Dermis blood vessel endothelial cell (primary cell): ENCODE measurements around the gene ATG7. TPM values are rescaled to one million over a fixed set of nuclear protein-coding genes. Genes with fewer than 3 reads are reported as not detected.
"Not testable (repeated sequence)": the region's sequence is repeated elsewhere in the genome, so short reads cannot be mapped to it uniquely, and the experiment has no call there.

Source experiments
- DNase-seq: peaks from one replicate; pipeline ENCODE4 v3.0.0; 2010
- total RNA-seq: library from RNA; depleted of rRNA; stranded (reverse); fragments of >200 nt; gene quantifications from 2 replicates; pipeline ENCODE4 v1.2.3, GENCODE V29; 2014

Gene ATG7
- total RNA-seq, 1 donor from 2014 or later = 102 TPM

DNA sequence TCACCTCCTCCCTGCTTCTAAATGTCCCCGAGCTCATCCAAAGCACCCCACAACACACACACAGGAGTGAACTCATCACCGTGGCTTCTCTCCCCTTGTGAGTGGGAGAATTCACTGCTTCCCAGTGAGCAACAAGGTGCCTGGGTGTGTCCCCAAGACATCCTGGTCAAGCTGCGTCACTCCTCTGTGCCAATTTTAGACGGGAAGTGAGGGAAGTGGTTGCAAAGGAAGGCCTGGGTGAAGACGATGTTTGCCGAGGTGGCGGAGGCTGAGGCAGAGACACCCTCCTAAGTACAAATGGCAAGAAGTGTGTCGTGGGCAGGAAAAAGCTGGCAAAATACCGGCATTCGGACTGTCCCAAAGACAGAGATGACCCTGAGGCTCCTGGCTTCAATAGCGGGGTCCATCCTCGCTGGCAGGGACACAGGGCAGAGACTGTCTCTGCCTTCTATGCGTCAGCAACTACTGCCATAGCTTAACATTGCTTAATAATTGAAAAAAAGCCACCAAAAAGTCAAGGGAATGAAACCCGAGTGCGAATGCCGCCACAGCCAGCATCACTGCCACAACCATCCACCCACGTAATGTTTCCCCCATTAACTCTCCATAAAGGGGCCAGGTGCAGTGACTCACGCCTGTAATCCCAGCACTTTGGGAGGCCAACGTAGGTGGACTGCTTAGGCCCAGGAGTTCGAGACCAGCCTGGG is 298.7 kb downstream of the ATG7 start:
- DNase-seq = peak; percentile 72

DNA sequence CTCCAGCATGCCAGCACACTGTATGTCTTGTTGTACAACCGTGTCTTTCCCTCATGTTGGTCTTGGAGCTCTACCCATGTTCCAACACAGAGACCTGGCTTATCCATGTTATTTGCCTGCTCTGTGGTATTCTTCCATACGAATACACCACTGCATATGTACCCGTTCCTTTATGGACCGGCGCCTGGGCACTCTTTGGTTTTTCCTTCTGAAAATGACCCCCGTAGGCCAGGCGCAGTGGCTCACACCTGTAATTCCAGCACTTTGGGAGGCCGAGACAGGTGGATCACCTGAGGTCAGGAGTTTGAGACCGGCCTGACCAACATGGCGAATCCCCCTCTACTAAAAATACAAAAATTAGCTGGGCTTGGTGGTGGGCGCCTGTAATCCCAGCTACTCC is 300.5 kb downstream of the ATG7 start:
- not testable (repeated sequence) for DNase-seq

DNA sequence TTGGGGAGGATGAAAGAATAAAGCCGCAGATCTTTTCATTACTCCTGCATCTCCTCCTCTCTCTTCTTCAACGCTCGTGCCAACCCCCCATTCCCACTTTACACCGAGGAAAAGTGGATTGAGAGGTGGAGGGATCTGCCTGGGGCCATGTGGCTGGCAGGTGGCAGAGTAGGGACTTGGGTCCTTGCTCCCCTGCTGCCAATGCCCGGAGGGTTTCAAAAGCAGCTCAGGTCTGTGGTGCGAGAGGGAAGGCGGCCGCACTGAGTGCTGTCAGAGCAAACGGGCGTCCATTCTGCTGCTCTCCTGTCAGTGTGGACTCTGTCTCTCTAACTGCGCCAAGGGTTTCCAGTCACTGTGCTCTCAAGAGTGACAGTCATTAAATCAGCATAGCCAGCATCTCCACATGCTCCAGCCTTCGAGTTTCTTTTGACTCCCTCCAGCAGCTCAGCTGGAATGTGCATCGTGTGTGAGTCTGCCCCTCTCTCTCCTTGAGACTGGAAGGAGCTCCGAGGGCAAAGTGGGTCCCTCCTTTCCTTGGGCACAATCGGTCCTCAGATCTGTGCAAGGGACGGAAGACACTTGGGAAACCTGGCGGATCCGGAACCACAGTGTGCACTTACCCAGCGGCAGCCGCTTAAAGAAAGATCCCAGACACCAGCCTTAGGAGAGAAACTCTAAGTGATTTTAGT is 302.9 kb downstream of the ATG7 start:
- DNase-seq = no peak

DNA sequence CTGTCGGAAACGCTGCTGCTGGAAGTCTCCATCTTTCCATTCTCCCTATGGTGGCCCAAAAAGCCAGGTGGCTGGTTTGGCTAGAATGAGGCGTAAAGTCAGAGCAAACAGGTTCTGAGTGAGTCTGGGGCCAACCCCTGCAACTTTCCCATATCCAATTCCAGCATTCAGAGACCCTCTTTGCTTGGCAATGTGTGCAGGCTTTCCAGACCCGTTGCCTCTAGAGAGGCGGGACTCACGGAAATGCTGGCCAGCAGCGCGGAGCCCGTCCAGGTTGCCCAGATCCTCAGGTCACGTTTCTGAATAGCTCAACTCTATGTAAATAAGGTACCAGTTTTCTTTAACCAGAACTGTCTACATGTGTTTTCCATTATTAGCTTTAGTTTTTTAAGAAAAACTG is 303.5 kb downstream of the ATG7 start:
- no peak for DNase-seq

DNA sequence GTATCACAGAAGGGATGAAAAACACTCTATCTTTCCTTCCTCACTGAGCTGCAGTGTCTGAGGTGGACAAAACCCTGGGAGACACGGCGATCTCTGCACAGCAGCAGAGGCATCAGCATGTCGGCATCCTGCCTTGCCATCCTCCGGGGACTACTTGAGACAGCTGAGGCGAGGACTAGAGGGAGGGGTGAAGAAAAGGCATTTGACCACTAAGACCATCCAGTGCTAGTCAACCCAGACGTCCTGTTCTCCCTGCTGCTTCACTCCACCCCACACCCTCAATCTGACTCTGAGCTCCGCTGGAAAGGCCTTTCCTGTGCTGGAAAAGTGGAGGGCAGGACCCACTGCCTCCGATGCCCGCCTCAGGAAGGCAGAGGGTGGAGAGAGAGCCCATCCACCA is 304.3 kb downstream of the ATG7 start:
- no peak for DNase-seq

DNA sequence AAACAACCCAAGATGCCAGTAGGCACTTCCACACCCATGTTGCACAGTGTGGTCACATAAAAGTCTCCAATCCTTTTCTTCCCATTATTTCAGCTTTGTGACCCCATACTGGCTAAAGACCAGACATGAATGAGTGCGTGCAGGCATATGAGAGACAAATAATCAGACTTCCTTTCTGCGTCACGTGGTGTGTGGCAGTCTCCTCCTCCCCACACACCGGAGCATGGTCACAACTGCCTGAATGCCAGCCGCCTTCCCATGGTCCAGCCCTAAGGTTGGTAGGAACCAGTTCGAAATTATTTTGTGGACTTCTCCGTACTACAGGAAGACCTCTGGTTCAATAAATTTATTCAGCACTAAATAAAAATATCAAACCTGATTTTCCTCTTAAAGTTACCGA is 306.0 kb downstream of the ATG7 start:
- no peak for DNase-seq

DNA sequence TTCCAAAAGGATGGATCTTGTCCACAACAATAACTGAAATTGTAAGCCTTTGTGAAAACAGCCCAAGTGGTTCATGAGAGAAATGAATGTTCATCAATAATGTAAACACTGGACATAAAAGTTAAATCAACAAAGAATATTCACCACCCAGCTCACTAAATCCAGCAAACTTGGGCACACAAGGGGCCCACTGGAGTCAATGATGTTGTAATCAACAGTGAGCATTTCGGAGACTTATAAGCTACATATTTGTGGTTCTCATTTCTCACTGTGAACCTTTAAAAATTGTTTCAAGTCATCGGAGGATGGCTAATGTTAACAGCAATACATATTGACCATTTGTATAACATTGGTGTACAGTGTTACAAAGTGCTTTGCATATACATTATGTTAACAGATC is 308.4 kb downstream of the ATG7 start:
- DNase-seq = no peak

DNA sequence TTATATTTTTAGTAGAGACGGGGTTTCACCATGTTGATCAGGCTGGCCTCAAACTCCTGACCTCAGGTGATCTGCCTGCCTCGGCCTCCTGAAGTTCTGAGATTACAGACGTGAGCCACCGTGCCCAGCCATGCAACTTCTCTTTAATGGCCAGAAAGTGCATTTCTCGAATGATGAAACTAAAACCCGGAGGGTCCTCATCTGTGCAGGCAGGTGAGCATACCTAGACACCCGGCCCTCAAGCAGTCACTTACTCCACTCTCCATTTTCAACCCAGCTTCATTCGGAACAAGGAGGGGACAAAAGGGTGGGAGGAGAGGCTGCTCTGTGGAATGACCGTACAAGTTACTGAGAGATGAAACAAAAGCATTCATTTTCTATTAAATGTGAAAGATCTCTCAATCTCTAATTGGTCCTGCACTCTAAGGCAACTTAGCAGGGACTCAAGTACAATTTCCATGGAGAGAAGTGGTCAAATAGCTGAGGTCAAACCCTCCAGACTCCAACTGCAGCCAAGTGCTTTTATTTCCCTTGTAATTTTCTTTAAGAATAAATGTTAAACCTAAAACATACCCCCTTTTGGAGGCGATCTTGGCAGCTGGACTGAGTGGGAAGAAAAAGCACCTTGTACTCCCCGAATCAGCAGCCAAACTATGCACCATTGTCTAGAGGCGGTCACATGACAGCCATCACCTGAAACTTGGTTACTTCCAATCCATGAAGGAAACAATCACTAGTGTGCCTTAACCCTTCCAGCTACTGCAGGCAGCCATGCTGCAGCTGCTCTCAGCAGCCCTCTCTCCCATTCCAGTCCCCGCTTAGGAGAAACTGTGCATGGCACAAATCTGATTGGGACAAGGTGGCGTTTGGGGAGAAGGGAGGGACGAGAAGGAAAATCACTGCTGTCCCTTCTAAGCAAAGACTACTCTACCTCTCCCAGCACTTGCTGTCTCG is 309.3 kb downstream of the ATG7 start:
- DNase-seq = peak; percentile 55

DNA sequence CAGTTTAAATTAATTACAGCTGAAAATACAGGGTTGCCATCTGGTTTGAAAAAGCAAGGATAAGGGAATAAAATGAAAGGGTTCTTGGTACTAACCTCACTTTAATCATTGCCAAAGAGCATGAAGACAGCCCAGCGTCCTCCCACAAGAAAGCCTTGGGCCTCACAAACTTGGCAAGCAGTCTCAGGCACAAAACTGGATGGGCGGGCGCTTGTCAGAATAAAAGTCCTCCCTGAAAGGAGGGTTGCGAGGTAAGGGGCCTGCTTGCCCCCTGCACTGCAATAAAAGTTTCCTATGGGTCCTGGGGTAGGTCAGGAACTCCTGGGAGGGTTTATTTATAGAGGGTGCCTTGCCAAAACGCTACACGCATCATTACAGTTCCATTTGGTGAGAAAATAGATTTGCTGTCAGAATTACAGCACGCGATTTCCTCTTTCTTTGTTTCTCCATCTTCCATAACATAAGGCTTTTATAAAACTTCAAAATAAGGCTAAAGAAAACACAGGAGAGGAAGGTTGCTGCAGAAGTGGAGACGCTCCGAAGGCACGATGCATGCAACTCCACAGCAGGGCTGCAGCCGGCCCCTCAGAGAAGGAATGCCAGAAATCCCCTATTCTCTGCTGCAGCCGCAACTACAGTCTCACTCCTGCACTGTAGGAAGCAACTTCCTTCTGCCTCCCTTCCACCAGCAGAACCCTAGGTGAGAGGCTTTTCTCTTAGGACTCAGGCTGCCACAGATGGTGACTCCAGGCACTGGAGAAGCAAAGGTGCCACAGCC is 310.2 kb downstream of the ATG7 start:
- peak; percentile 74 for DNase-seq

DNA sequence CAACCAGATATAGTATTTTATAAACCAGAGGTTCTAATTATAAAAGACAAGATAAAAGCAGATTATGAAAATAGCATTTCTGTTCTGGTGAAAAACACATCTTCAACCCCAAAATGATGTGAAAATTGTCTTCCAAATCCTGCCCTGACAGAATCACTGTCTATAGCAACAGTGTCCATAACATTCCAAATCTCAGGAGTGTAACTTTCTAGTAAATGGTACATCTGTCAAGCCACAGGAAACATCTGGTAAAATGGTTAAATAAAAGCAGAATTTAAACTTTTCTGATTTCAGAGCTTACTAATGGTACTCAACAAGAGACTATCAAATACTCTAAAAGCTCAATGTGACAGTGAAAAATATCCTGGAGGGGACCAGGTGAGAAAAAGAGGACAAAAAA is 311.0 kb downstream of the ATG7 start:
- DNase-seq = peak; percentile 65

DNA sequence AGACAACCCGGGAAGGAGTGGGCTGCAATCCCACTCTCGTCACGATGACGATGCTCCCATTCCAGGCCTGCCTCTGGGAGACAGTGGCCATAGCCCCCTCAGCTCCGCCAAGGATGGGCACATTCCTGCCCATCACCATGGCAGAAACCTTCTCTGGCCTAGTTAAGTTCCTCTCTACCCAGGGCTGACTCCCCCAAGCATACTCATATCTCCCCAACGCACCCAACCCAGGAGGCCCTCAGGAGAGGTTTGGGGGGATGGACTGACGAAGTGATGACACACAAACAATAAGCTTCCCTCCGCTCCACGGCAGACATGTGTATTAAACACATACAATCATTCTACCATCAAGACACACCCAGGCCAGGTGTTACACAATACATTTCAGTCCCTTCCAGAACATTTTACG is 311.4 kb downstream of the ATG7 start:
- DNase-seq = no peak

DNA sequence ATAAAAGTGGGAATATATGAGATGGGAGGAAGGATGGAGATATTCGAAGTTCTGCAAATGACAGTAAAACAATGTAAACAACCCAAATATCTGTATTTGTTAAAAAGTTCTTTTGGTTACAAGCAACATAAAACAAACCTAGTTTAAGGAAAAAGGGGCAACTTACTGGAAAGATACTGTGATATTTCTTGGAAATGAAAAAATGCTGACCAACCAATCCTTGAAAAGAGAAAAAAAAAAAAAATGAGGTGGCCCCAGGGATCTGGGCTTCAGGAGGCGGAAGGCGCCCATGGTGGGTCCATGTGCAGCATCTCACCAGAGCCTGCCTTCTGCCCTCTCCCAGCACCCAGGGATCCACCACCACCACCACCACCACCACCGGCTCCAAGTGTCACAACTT is 312.4 kb downstream of the ATG7 start:
- DNase-seq = no peak

DNA sequence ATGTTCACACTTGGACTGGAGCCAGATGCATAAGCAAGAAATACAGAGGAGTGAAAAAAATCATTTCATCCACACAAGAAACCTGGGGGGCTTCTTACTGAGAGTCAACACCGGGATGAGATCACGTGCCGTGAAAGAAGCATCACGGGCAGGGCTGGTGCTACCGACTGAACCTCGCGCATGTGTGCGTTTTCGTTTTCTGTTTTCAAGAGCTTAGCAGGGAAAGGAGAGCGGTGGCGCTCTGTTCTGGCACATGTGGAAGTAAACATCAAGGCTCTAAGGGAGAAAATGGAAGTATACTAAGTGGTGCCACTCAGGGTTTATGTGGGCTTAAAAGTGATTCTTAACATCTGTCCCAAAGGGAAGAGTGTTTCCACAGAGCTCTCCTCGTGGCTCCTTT is 315.6 kb downstream of the ATG7 start:
- no peak for DNase-seq

DNA sequence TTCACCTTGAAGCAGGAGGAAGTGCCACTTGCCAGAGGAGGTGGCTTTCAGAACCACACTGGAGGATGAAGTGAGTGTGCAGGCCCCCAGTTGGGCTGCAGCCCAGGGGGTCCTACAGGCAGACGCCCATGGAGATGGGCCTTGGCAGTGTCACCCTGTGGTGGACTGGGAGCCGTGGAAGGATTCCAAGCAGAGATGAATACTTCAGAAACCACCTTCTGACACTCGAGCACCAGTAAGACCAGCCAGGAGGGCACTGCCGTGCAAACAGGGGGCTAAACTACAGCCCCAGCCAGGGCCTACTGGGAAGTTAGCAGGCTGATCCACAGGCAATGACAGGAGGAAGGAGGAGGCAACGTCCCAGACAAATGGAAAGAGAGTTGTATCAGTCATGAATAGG is 316.1 kb downstream of the ATG7 start:
- no peak for DNase-seq

DNA sequence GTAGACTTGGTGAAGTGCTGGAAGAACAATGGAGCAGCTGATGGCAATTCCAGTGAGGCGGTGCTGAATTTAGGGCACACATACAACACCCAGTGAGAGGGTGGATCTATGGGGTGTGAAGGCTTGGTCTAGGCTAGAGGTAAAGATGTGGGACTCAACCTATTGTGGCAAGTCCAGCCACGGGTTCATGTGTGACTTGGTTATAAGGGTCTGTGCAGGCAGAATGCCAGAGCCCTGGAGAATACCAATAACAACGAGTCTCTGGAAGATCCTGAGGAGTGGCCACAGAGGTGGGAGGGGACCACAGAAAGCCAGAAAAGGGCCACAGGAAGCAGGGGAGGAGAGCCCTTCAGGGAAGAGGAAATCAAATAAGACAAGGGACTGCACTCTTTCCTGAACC is 316.6 kb downstream of the ATG7 start:
- no peak for DNase-seq

DNA sequence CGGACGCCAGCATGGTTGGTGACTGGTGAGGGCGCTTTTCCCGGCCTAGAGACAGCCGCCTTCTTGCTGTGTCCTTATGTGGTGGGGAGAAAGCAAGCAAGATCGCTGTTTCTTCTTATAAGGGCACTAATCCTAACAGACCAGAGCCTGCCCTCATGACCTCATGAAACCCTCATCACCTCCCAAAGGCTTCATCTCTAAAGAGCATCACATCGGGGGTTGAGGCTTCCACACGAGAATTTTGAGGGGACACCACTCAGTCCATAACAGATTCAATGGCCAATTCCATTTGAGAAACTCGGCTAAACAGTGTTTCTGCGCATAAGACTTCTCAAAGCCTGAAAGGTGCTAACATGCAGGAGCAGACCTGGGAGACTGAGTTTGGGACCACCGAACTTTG is 317.5 kb downstream of the ATG7 start:
- no peak for DNase-seq

DNA sequence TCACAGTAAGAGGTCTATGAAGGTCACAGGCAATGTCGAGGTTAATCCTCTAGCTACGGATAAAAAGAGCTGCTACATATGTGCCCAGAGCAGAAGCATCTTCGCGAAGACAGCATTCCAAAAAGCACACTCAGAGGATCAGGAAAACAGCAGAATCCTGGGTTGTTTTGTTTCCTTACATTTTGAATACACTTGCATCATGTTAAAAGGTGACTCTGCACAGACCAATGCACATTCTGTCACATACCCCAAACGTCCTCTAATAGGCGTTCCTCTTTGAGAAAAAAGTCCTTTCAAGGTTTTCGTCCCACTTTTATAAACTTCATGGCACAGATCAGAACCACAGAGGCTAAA is 318.8 kb downstream of the ATG7 start:
- no peak for DNase-seq

DNA sequence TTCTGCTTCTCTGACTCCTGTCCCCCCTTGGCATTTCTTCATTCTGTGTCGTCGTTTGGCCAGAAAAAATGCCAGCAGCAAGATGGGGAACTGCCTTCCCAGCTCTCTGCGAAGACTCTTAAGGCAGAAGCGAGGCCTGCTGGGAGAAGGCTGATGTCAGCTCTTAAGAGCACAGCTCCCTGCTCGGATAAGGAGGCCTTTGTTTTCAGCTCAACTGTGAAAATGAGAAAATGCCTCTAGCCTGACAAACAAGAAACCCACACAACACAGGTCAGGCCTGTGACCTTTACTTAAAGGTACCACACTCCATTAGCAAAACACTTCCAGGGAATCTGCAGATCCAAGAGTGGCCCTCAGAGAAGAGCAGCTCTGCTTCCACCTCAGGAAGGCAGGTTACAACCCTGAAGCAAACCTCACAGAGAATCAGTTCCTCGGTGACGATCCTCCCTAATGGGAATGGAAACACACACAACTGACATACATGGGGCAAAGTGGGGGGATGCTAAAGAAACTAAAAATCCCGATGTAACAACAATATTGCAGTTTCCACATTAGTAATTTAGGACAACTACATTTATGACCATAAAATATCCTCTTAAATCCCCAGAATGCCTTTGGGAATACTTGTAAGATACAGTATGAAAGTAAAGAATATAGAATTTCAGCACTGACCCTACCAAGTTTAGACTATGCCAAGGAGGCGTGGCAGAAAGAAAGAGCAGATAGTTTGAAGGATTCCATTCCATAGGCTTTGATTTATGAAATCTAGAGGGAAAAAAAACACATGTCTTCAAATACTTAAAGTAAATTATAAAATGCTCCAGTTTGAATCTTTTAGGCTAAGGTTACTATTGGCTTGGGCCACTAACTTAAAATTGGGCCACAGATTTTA is 319.4 kb downstream of the ATG7 start:
- DNase-seq = peak; percentile 70

DNA sequence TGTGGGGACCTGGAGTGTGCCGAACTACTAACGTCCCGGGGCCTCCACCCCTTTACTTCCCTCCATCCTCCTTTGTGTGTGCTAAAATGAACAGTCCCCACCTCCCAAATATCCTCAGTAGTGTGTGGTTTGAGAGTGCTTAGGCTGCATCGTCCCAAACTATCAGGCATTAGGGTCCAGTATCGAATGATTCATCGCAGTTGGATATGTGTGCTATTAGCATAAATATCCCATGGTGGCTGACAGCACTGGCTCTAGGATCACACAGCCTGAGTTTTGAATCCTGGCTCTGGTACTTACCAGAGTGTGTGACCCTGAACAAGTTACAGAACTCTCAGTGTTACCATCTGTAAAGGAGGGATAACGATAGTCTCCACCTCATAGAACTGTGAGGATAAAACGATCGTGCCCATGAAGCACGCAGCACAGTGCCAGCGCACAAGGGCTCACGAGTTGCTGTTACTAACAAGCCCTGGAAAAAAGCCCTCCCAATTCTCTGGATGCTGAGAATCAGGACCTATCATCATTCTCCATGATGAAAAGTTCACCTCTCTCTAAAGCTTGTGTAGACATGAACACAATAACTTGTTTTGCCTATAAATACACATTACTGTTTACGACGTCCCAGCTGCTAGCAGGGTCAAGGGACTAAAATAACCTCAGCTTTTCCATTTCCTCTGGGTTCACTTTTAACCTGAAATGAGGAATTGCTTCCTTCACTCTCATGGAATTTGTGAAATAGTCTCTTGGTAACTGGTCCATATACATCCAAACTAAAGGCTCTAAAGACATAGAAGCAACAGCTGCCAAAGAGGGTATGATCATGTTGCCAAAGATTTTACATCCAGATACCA is 320.5 kb downstream of the ATG7 start:
- DNase-seq = peak; percentile 74

DNA sequence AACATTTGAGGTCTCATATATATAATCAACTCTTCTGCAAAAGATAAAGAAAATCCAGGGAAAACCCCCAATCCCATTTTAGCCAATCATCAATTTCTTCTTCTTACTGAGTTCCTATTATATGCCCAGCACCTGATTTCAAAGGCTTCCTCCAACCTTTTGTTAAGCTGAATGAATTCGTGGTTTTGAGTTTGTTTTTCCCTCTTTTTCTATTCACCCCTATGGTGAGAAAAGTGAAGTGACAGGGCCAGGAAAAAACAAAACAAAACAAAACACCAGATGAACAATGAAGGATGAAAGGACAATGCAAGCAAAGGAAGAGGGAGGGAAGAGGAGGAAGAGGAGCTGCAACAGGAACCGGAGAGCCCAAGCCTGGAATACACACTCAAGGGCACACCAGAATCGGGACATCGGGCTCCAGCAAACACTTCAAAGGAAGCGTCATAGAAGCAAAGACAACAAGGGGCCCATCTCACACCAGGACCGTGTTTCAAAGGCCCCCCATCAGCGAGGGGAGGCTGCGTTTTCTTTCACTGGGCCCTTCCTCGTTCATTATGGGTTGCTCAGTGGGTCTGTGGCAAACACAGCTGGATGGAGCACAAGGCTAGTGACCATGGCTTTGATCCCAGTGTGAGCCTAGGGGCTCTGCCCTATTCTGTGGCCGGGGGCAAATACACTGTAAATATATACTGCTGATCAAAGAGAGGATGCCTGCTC is 321.3 kb downstream of the ATG7 start:
- DNase-seq = no peak
